Parathyroid adenoma (tissue), 2 donors: ENCODE results near the gene PIGL.

Source experiments
- H2AFZ ChIP-seq: fragments of 300-600 bp; sonication (generic); one replicate; pipeline ENCODE4 v1.7.0; 2017; ENCODE audit warnings: antibody characterized with exemption, mild to moderate bottlenecking
- H3K27ac ChIP-seq: fragments of 300-600 bp; sonication (generic); one replicate; pipeline ENCODE4 v1.7.0; 2017
- H3K27me3 ChIP-seq: fragments of 300-600 bp; sonication (generic); one replicate; pipeline ENCODE4 v1.7.0; 2017; ENCODE audit warnings: low read length; ENCODE audit not compliant: control insufficient read depth, insufficient read depth
- H3K36me3 ChIP-seq: fragments of 300-600 bp; sonication (generic); one replicate; pipeline ENCODE4 v1.7.0; 2017; ENCODE audit warnings: low read length; ENCODE audit not compliant: control insufficient read depth, insufficient read depth
- H3K4me1 ChIP-seq: fragments of 300-600 bp; sonication (generic); one replicate; pipeline ENCODE4 v1.7.0; 2017; ENCODE audit warnings: control low read depth
- H3K4me2 ChIP-seq: fragments of 300-600 bp; sonication (generic); one replicate; pipeline ENCODE4 v1.7.0; 2017; ENCODE audit warnings: low read length
- H3K4me3 ChIP-seq: fragments of 300-600 bp; sonication (generic); one replicate; pipeline ENCODE4 v1.7.0; 2017; ENCODE audit warnings: low read depth, low read length
- H3K79me2 ChIP-seq: fragments of 300-600 bp; sonication (generic); one replicate; pipeline ENCODE4 v1.7.0; 2017; ENCODE audit warnings: control low read depth
- H3K9ac ChIP-seq: fragments of 300-600 bp; sonication (generic); one replicate; pipeline ENCODE4 v1.7.0; 2017; ENCODE audit warnings: mild to moderate bottlenecking
- H3K9me3 ChIP-seq: fragments of 300-600 bp; sonication (generic); one replicate; pipeline ENCODE4 v1.7.0; 2017; ENCODE audit warnings: low read length; ENCODE audit not compliant: control insufficient read depth
- TF ChIP-seq, protein P1 (sequence below): fragments of 300-600 bp; sonication (generic); IDR thresholded peaks from one replicate; pipeline ENCODE4 v1.7.0; 2017; ENCODE audit warnings: antibody characterized with exemption, mild to moderate bottlenecking
- donor health status: primary hyperparathyroidism.

Gene PIGL

DNA sequence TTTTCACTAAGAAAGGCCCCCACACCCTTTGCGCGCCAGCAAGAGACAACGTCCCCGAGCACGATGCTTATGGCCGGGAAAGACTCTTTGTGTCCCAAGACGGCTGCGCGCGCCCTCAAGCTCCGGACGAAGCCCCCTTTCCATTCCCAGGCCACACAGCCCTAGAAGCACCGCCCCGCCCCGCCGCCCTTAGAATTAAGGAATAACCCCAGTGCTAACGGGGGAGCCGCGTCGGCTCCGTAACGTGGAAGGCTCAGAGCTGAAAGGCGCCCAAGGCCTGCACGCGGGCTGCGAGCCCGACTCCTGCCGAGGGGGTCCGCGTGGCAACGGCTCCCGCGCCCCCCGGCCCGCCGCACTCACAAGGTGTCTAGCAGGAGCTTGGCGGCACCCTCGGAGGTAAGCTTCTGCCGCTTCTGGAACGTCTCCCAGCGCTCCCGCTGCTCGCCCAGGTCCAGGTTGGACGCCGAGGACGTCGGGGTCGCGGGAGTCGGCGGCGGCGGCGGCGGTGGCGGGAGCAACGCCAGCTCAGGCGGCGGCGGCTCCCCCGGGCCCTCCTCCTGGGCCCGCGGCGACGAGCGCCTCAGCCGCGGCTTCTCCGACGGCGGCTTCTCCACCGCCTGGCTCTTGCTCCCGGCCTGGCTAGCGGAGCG is 135.8 kb downstream of the PIGL start:
- TF ChIP-seq, protein P1, sequence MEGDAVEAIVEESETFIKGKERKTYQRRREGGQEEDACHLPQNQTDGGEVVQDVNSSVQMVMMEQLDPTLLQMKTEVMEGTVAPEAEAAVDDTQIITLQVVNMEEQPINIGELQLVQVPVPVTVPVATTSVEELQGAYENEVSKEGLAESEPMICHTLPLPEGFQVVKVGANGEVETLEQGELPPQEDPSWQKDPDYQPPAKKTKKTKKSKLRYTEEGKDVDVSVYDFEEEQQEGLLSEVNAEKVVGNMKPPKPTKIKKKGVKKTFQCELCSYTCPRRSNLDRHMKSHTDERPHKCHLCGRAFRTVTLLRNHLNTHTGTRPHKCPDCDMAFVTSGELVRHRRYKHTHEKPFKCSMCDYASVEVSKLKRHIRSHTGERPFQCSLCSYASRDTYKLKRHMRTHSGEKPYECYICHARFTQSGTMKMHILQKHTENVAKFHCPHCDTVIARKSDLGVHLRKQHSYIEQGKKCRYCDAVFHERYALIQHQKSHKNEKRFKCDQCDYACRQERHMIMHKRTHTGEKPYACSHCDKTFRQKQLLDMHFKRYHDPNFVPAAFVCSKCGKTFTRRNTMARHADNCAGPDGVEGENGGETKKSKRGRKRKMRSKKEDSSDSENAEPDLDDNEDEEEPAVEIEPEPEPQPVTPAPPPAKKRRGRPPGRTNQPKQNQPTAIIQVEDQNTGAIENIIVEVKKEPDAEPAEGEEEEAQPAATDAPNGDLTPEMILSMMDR: no peak
- Histone ChIP-seq H3K4me3 (peak overlapping the region; percentile 63), H3K9ac (peak overlapping the region; percentile 71), H3K36me3 (no peaks in the 10 kb centered on the region), H3K79me2 (no peaks in the 10 kb centered on the region), H2AFZ (peak overlapping the region; percentile 97), H3K27ac (no peak overlapping the region), H3K9me3 (no peaks in the 10 kb centered on the region), H3K4me1 (no peaks in the 10 kb centered on the region), H3K4me2 (peak overlapping the region; percentile 81), H3K27me3 (no peaks in the 10 kb centered on the region)

DNA sequence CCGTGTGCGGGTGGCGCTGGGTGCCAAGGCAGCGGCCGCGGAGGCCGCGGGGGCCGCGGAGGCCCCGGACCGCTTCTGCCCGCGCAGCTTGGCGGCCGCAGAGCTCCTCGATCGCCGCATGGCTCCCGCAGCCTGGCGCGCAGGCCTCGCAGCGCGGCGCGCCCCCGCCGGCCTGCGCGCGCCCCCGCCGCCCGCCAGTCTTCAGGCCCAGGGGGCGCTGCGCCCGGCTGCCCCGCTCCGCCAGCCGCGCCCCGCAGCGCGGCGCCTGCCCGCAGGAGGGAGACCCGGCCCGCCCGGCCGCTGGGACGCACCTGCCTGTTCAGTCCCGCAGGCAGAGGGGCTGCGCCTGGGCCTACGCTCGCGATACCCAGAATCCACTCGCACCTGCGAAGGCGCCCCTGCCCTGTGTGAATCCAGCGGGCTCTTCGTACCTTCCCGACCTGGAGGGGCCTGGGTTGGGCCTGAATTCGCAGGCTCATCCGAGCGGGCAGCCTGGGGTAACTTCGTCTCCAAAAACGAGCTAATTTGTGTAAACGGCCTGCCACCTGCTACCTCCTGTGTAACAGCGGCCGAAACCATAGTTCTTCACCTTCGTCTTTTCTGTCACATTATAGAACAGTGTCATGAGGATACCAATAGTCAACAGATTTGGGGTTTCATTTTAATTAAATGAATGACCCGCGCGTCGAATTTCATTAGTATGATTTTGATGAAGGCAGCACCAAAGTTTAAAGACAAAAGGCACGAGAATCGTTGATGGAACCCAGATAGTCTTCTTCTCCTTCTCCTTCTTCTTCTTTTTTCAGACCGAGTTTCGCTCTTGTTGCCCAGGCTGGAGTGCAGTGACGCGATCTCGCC is 136.5 kb downstream of the PIGL start, which contains the start of gene CENPV:
TSS of gene CENPV (minus strand) at position 153 of the 858 bp plus-strand sequence. CDS start at position 120, 33 bp downstream.
- Histone ChIP-seq H3K79me2 (no peaks in the 10 kb centered on the region), H3K4me1 (no peaks in the 10 kb centered on the region), H3K27ac (no peak within 1 kb of the TSS), H3K36me3 (no peaks in the 10 kb centered on the region), H3K9ac (peak within 1 kb of the TSS; percentile 71), H2AFZ (peak within 1 kb of the TSS; percentile 97), H3K4me3 (peak within 1 kb of the TSS; percentile 63), H3K27me3 (no peaks in the 10 kb centered on the region), H3K9me3 (no peaks in the 10 kb centered on the region), H3K4me2 (peak within 1 kb of the TSS; percentile 81)
- TF ChIP-seq, protein P1: no peak

DNA sequence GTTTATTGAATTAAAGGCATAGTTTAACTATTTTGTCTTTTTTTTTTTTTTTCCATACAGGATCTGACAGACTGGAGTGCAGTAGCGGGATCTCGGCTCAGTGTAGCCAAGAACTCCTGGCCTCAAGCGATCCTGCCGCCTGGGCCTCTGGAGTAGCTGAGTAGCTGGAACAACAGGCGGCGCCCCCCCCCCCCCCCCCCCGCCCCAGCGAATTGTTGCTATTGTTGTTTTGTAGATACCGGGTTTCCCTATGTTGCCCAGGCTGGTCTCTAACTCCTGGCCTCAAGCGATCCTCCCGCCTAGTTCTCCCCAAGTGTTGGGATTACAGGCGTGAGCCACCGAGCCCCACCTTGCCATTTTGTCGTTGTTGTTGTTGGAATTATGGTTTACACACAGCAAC is 137.6 kb downstream of the PIGL start:
- Histone ChIP-seq H3K4me1 (no peaks in the 10 kb centered on the region), H2AFZ (no peak overlapping the region), H3K27me3 (no peaks in the 10 kb centered on the region), H3K79me2 (no peaks in the 10 kb centered on the region), H3K4me2 (no peak overlapping the region), H3K9me3 (no peaks in the 10 kb centered on the region), H3K27ac (no peak overlapping the region), H3K4me3 (no peak overlapping the region), H3K9ac (no peak overlapping the region), H3K36me3 (no peaks in the 10 kb centered on the region)
- TF ChIP-seq, protein P1: no peak

DNA sequence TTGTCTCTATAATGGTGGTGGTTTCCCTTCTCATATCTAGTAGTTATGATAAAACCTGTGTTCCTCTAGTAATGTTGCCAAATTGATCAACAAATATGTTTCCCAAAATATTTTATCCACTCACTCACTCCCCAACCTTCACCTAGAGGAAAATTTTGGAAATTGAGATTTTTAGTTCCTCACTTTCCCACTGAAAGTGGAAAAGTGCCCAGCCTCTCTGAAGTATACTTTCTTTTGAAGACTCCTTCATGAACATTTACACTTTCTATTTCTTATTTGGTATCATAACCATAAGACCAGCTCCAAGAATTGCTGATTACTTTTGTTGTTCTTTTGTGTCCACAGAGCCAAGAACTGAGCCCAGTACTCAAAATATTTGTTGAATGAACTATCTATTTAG is 141.4 kb downstream of the PIGL start:
- Histone ChIP-seq H3K27me3 (no peaks in the 10 kb centered on the region), H3K4me1 (no peaks in the 10 kb centered on the region), H2AFZ (no peak overlapping the region), H3K4me2 (no peak overlapping the region), H3K36me3 (no peaks in the 10 kb centered on the region), H3K79me2 (no peaks in the 10 kb centered on the region), H3K27ac (no peak overlapping the region), H3K4me3 (no peak overlapping the region), H3K9me3 (no peaks in the 10 kb centered on the region), H3K9ac (no peak overlapping the region)
- TF ChIP-seq, protein P1: no peak
